Fibroblast of lung (primary cell): ENCODE results near the gene APOH. TPM values are rescaled to one million over a fixed set of nuclear protein-coding genes. Genes with fewer than 3 reads are reported as not detected.

Experiments used
- DNase-seq, 2 donors: peaks; one replicate each; pipeline versions ENCODE4 v3.0.0 to v3.0.0-alpha.2; 2010; ENCODE audit warnings: low read depth in 2 of 2
- H2AFZ ChIP-seq: 2 replicates; pipeline ENCODE4 v1.5.1; 2012; ENCODE audit warnings: low read length, control low read depth, inconsistent platforms
- H3K27ac ChIP-seq: 2 replicates; pipeline ENCODE4 v1.5.1; 2011; ENCODE audit warnings: low read length, control low read depth; ENCODE audit not compliant: insufficient read depth
- H3K27me3 ChIP-seq: 2 replicates; pipeline ENCODE4 v1.5.1; 2011; ENCODE audit warnings: mild to moderate bottlenecking, low read length; ENCODE audit not compliant: control insufficient read depth, insufficient read depth
- H3K36me3 ChIP-seq: 2 replicates; pipeline ENCODE4 v1.5.1; 2011; ENCODE audit warnings: low read length; ENCODE audit not compliant: control insufficient read depth, insufficient read depth
- H3K4me1 ChIP-seq: 2 replicates; pipeline ENCODE4 v1.5.1; 2011; ENCODE audit warnings: low read length; ENCODE audit not compliant: control insufficient read depth, insufficient read depth; ENCODE audit errors: extremely low read depth
- H3K4me2 ChIP-seq: 2 replicates; pipeline ENCODE4 v1.5.1; 2011; ENCODE audit warnings: low read length, control low read depth; ENCODE audit not compliant: insufficient read depth; ENCODE audit errors: extremely low read depth
- H3K4me3 ChIP-seq, 4 experiments: fragments of 200-600 bp in 1 of 4; sonication (generic) in 1 of 4; replicated peaks in 1 of 4; 2 replicates each; pipeline ENCODE4 v1.5.1; 2011 to 2016; ENCODE audit warnings: low read length in 4 of 4, low read depth in 3 of 4, mild to moderate bottlenecking in 3 of 4, control low read depth in 2 of 4, inconsistent platforms in 1 of 4, mixed read lengths in 1 of 4; ENCODE audit not compliant: insufficient read depth in 1 of 4; ENCODE audit errors: control extremely low read depth in 1 of 4
- H3K79me2 ChIP-seq: 2 replicates; pipeline ENCODE4 v1.5.1; 2012; ENCODE audit warnings: mild to moderate bottlenecking, low read length, inconsistent platforms; ENCODE audit not compliant: control insufficient read depth, insufficient read depth
- H3K9ac ChIP-seq: 2 replicates; pipeline ENCODE4 v1.5.1; 2011; ENCODE audit warnings: mild to moderate bottlenecking, low read length, control low read depth; ENCODE audit not compliant: insufficient read depth
- H3K9me3 ChIP-seq: 2 replicates; pipeline ENCODE4 v1.5.1; 2012; ENCODE audit warnings: low read depth, low read length; ENCODE audit not compliant: control insufficient read depth, insufficient read depth
- H4K20me1 ChIP-seq: 2 replicates; pipeline ENCODE4 v1.5.1; 2011; ENCODE audit warnings: low read length; ENCODE audit not compliant: control insufficient read depth, insufficient read depth; ENCODE audit errors: extremely low read depth
- EZH2 ChIP-seq: IDR thresholded peaks from 2 replicates; pipeline ENCODE4 v1.5.1; 2012; ENCODE audit warnings: low read length, control low read depth, mild to moderate bottlenecking; ENCODE audit errors: missing control alignments
- polyA plus RNA-seq, 2 donors: library from polyadenylated mRNA; depleted of rRNA in 1 of 2; stranded (reverse) in 1 of 2; unstranded in 1 of 2; fragments of >200 nt; gene quantifications; 2 replicates each; pipeline ENCODE4 v1.2.1, GENCODE V29; 2011 to 2012; ENCODE audit warnings: missing spikeins in 1 of 2
- total RNA-seq: library from RNA; depleted of rRNA; stranded (reverse); fragments of >200 nt; gene quantifications from 2 replicates; pipeline ENCODE4 v1.2.1, GENCODE V29; 2014
- TF ChIP-seq, protein P1 (sequence below), 2 donors: IDR thresholded peaks in 1 of 2; conservative IDR thresholded peaks in 1 of 2; 1 replicate in 1 of 2; 2 replicates in 1 of 2; pipeline ENCODE4 v1.5.1; 2011 to 2012; ENCODE audit warnings: low read length in 2 of 2, control low read depth in 1 of 2, inconsistent platforms in 1 of 2, low read depth in 1 of 2, mild to moderate bottlenecking in 1 of 2

The APOH gene
- total and polyA plus RNA-seq, 2 donors (not counting 1 experiment from before 2014, with no cell fraction given), result not detected

DNA sequence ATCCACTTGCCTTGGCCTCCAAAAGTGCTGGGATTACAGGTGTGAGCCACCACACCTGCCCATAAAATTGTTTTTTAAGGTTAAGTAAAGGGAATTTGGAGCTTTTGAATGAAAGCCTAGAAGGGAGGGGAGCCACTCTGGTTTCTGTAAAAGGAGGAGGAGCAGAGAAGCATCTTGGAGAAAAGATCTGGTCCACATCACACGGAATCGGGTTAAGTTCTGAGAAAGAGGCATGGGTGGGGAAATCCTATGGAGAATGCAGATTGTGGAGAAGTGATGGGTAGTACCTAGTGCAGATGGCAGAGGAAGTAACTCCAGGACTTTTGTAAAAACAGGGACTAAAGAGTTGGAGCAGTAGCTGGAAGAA is 19.0 kb downstream of the APOH start:
- no peaks in the 10 kb centered on the region for H3K36me3 ChIP-seq
- no peak for TF ChIP-seq EZH2
- TF ChIP-seq, protein P1, sequence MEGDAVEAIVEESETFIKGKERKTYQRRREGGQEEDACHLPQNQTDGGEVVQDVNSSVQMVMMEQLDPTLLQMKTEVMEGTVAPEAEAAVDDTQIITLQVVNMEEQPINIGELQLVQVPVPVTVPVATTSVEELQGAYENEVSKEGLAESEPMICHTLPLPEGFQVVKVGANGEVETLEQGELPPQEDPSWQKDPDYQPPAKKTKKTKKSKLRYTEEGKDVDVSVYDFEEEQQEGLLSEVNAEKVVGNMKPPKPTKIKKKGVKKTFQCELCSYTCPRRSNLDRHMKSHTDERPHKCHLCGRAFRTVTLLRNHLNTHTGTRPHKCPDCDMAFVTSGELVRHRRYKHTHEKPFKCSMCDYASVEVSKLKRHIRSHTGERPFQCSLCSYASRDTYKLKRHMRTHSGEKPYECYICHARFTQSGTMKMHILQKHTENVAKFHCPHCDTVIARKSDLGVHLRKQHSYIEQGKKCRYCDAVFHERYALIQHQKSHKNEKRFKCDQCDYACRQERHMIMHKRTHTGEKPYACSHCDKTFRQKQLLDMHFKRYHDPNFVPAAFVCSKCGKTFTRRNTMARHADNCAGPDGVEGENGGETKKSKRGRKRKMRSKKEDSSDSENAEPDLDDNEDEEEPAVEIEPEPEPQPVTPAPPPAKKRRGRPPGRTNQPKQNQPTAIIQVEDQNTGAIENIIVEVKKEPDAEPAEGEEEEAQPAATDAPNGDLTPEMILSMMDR (conservative IDR thresholded peaks at IDR 0.05 in 1 of 2, IDR thresholded peaks at IDR 0.05 in 1 of 2; ENCODE audit: low read depth in 1 of 2, low read length in 2 of 2), result no peak
- H3K9ac ChIP-seq, result no peak overlapping the region
- no peaks in the 10 kb centered on the region for H3K9me3 ChIP-seq
- no peak overlapping the region for H3K4me3 ChIP-seq
- no peaks in the 10 kb centered on the region for H4K20me1 ChIP-seq
- H2AFZ ChIP-seq, result no peak overlapping the region
- no peak overlapping the region for H3K27ac ChIP-seq
- H3K79me2 ChIP-seq, result no peaks in the 10 kb centered on the region
- no peak for DNase-seq
- H3K4me2 ChIP-seq, result no peak overlapping the region
- H3K27me3 ChIP-seq, result peaks cover 4% of the 10 kb centered on the region
- H3K4me1 ChIP-seq, result no peaks in the 10 kb centered on the region

DNA sequence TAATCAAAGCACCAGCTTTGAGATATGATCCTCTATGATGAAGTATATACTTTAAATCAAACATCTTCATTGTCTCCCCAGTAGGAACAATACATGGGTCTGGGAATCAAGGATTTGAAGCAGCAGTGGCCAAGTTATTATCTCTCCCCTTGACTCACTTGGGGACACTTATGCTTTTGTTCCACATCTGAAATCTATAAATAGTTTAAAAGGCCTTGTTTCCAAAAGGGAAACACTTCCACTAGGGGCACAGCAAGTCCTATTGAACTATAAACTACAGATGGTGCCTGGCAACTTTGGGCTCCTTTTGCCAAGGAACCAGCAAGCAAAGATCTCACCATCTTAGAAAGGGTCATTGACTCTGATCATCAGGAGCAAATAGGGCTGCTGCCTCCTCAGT is 21.3 kb downstream of the APOH start:
- H2AFZ ChIP-seq, result no peak overlapping the region
- no peak for TF ChIP-seq EZH2
- TF ChIP-seq, protein P1 (conservative IDR thresholded peaks at IDR 0.05 in 1 of 2, IDR thresholded peaks at IDR 0.05 in 1 of 2; ENCODE audit: low read depth in 1 of 2, low read length in 2 of 2), result no peak
- no peaks in the 10 kb centered on the region for H3K79me2 ChIP-seq
- no peaks in the 10 kb centered on the region for H3K27me3 ChIP-seq
- H3K4me3 ChIP-seq, result no peak overlapping the region
- no peak overlapping the region for H3K9ac ChIP-seq
- H4K20me1 ChIP-seq, result no peaks in the 10 kb centered on the region
- H3K36me3 ChIP-seq, result no peaks in the 10 kb centered on the region
- no peak overlapping the region for H3K4me2 ChIP-seq
- H3K27ac ChIP-seq, result no peak overlapping the region
- DNase-seq, result no peak
- no peaks in the 10 kb centered on the region for H3K4me1 ChIP-seq
- H3K9me3 ChIP-seq, result no peaks in the 10 kb centered on the region

DNA sequence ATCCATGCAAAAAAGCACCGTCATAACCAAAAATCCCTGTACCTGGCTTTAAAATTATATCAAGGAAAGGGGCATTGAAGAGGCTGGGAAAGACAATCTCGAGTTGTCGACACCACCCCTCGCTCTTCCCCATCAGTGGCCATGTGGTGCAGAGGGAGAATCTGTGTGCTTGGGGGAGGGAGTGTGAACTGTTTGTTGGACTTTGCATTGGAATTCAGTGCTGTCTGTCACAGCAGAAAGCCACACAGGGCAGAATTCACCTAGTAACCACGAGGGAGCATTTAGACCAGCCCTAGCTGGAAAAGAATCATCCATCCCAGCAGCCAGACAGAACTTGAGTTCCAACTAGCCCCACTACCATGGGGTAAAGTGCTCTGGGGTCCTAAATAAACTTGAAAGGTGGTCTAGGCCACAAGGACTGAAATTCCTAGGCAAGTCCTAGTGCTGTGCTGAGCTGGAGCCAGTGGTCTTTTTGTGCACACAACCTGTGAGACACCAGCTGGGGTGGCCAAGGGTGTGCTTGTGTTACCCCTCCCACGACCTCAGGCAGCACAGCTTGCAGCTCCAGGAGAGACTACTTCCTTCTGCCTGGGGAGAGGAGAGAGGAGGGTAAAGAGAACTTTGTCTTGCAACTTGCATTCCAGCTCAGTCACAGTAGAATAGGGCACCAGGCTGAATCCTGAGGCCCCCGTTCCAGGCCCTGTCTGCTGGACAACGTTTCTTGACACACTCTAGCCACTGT is 25.8 kb downstream of the APOH start:
- H4K20me1 ChIP-seq, result no peaks in the 10 kb centered on the region
- no peak overlapping the region for H3K9ac ChIP-seq
- H3K4me2 ChIP-seq, result no peak overlapping the region
- DNase-seq, result no peak
- no peak overlapping the region for H2AFZ ChIP-seq
- H3K79me2 ChIP-seq, result no peaks in the 10 kb centered on the region
- no peaks in the 10 kb centered on the region for H3K36me3 ChIP-seq
- no peak overlapping the region for H3K4me3 ChIP-seq
- TF ChIP-seq, protein P1 (conservative IDR thresholded peaks at IDR 0.05 in 1 of 2, IDR thresholded peaks at IDR 0.05 in 1 of 2; ENCODE audit: low read depth in 1 of 2, low read length in 2 of 2), result no peak
- TF ChIP-seq EZH2, result no peak
- no peaks in the 10 kb centered on the region for H3K27me3 ChIP-seq
- no peaks in the 10 kb centered on the region for H3K9me3 ChIP-seq
- no peaks in the 10 kb centered on the region for H3K4me1 ChIP-seq
- H3K27ac ChIP-seq, result no peak overlapping the region
